Measurements from ENCODE around the gene STIP1. TPM values are rescaled to one million over a fixed set of nuclear protein-coding genes. Genes with fewer than 3 reads are reported as not detected.

Gene STIP1
- total and polyA plus RNA-seq, 2 of the 4 experiments (the other 2 are of a cell fraction) = 201 to 489 TPM

DNA sequence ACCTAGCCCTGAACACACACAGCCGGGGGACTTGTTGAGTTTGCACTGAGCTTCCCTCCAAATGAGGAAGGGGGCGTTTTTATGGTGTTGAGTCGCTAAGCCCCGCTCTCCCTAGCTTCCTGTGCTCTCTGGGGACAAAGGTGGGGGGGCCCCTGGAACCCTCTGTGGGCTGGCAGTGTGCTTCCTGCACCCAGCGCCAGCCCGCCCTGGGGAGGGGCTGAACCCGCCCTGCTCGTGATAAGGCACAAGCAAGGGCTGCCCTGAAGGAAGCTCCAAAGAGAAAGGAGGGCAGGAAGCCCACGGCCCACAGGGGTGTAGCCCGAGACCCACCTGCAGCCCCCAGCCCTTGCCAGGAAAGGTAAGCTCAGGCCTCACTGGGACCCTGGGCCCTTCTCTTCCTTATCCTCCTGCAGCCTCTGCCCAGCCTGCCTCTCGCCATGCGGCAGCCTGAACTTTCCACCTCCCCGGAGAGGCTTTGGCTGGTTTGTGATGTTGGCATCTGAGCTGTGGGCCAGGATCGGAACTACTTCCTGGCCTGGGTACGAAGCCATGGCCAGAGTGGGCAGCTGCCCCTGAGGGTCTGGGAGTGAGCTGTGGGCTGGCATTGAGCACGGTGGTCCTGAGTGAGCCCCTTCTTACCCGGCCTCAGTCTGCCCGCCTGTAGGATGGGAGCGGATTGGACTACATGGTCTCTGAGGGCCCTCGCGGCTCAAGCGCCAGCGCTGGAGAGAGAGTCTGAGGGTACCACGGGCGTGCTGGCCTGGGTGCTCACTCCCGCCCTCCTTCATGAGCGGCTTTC, 20.7 kb downstream of the STIP1 start, which contains the start of gene FERMT3:
Gene FERMT3 (plus strand): TSS at position 265 of the 799 bp plus-strand sequence. CDS start 644 bp downstream, outside the sequence.
- in situ Hi-C loops (cut with MboI; ENCODE audit: low sequenced_read_pairs) (no loop called here), intact Hi-C loops (cut with micrococcal nuclease) (loop anchor here (10.0 kb wide), 1 partner anchor 448 kb away; no protein-coding TSS in a partner anchor), dilution Hi-C loops (cut with HindIII; ENCODE audit: low sequenced_read_pairs, unreplicated experiment) (no loop called here)
- Histone ChIP-seq H3K4me2 (ENCODE audit: low read depth, low read length) (no peak within 1 kb of the TSS), H3K27me3 (ENCODE audit: control insufficient read depth, insufficient read depth, low read length) (no peaks in the 10 kb centered on the region), H3K23ac (ENCODE audit: low read depth, low read length) (peak within 1 kb of the TSS; percentile 46; the same call in 1 of the 2 replicates), H2BK5ac (ENCODE audit: low read depth, low read length, poor library complexity, severe bottlenecking) (peak within 1 kb of the TSS; percentile 91), H3K4me3 (ENCODE audit: insufficient read depth, low read depth, low read length) (no peak within 1 kb of the TSS), H3K56ac (ENCODE audit: extremely low read depth, insufficient read depth, low read length) (peak within 1 kb of the TSS; percentile 5; the same call in 1 of the 2 replicates), H2BK15ac (ENCODE audit: low read depth, low read length) (peak within 1 kb of the TSS; percentile 15; the same call in 1 of the 3 replicates), H3K9me3 (ENCODE audit: control insufficient read depth, insufficient read depth, low read length) (no peaks in the 10 kb centered on the region), H3K9me1 (ENCODE audit: insufficient read depth, low read length) (no peaks in the 10 kb centered on the region; the same call in 1 of the 2 replicates), H3K4ac (ENCODE audit: low read depth, low read length) (peak within 1 kb of the TSS; percentile 89), H3K9ac (ENCODE audit: low read depth, low read length) (no peak within 1 kb of the TSS; the same call in 1 of the 2 replicates), H4K8ac (ENCODE audit: low read depth in 2 of 2, low read length in 2 of 2) (peak within 1 kb of the TSS; percentile 88 to 95; a peak in 3 of 4 replicates), H2AK9ac (replicated peaks; ENCODE audit: low read depth, low read length, poor library complexity) (peak within 1 kb of the TSS; percentile 95), H3K4me1 (ENCODE audit: control insufficient read depth, insufficient read depth, low read length) (peaks cover 10% of the 10 kb centered on the region), H3K14ac (replicated peaks; ENCODE audit: low read depth, low read length) (peak within 1 kb of the TSS; percentile 61), H4K91ac (ENCODE audit: insufficient read depth, low read depth, low read length) (peak within 1 kb of the TSS; percentile 94), H4K5ac (ENCODE audit: low read depth, low read length) (peak within 1 kb of the TSS; percentile 92), H3K79me1 (ENCODE audit: low read depth in 1 of 2, low read length in 2 of 2) (peaks cover 0 to 33% of the 10 kb centered on the region in 2 experiments; a peak in 3 of 4 replicates), H3K36me3 (ENCODE audit: control insufficient read depth, insufficient read depth, low read length) (peaks cover 39% of the 10 kb centered on the region), H2BK120ac (ENCODE audit: low read depth, low read length) (peak within 1 kb of the TSS; percentile 72), H3K18ac (ENCODE audit: low read depth, low read length) (peak within 1 kb of the TSS; percentile 50; the same call in 1 of the 2 replicates), H3K27ac (ENCODE audit: insufficient read depth, low read length) (peak within 1 kb of the TSS; percentile 62), H2BK20ac (ENCODE audit: low read depth, low read length) (0 out of 2 replicates have a peak within 1 kb of the TSS, but pooled peaks have one; percentile 8), H4K20me1 (ENCODE audit: insufficient read depth, low read length) (peaks cover 8% of the 10 kb centered on the region; the same call in 1 of the 2 replicates), H2AK5ac (ENCODE audit: low read depth, low read length) (peak within 1 kb of the TSS; percentile 76), H2AFZ (replicated peaks; ENCODE audit: low read length, poor library complexity) (peak within 1 kb of the TSS; percentile 94)
- whole genome bisulfite sequencing, 2 experiments (ENCODE audit: extremely low coverage in 2 of 2, insufficient read length in 1 of 2) = 100% methylated on average over 1 of the region's 27 CpGs; no CpG with 5 or more reads in 1 of the 2 experiments
- TF ChIP-seq RAD21 (IDR thresholded peaks at IDR 0.05; ENCODE audit: low read length) = no peak
- no peak for TF ChIP-seq CHD1 (IDR thresholded peaks at IDR 0.05; ENCODE audit: low read depth, low read length)
- TF ChIP-seq MXI1 (IDR thresholded peaks at IDR 0.05; ENCODE audit: borderline replicate concordance, low read depth, low read length) = no peak
- TF ChIP-seq RFX5 (IDR thresholded peaks at IDR 0.05; ENCODE audit: low read depth, low read length) = no peak
- TF ChIP-seq ELK1 (IDR thresholded peaks at IDR 0.05; ENCODE audit: borderline replicate concordance, low read depth, low read length) = no peak
- no peak for TF ChIP-seq NFE2L2 (IDR thresholded peaks at IDR 0.05; ENCODE audit: low read depth, low read length)
- no peak for TF ChIP-seq MAFK (IDR thresholded peaks at IDR 0.05; ENCODE audit: low read depth, low read length)
- no peak for TF ChIP-seq CTCF (conservative IDR thresholded peaks at IDR 0.05; ENCODE audit: low read depth, low read length)
- TF ChIP-seq FOS (IDR thresholded peaks at IDR 0.05; ENCODE audit: low read depth, low read length) = no peak
- no peak for TF ChIP-seq CEBPB (IDR thresholded peaks at IDR 0.05; ENCODE audit: low read depth, low read length)
- ChIA-PET POLR2A (ENCODE audit: unreplicated experiment) (interaction anchor here (1.1 kb wide), 1 partner anchor 8 kb away, joined by 3 read pairs; no protein-coding TSS in a partner anchor), CTCF (interaction anchor here (2.0 kb wide), 1 partner anchor 95 kb away, joined by 7 read pairs; no protein-coding TSS in a partner anchor)
- no peak for ATAC-seq (ENCODE audit: low read depth)
- no peak for DNase-seq
- no TSS peak for BruUV-seq (replicated peaks)
